HG02840 (cell line): ENCODE measurements around the gene SV2B.
"Not testable (repeated sequence)": the region's sequence is repeated elsewhere in the genome, so short reads cannot be mapped to it uniquely, and the experiment has no call there.

Experiments
- ATAC-seq: cut with Tn5 transposase; IDR thresholded peaks from one replicate; pipeline ENCODE4 v1.9.1; 2021; ENCODE audit warnings: mild to moderate bottlenecking, moderate library complexity, moderate number of reproducible peaks; ENCODE audit not compliant: unreplicated experiment, low FRiP score

Gene SV2B

GRCh38 chr15:91302588-91303439 lies 202.8 kb downstream of the SV2B start:
- no peak for ATAC-seq

GRCh38 chr15:91304210-91304609 lies 204.2 kb downstream of the SV2B start:
- no peak for ATAC-seq

GRCh38 chr15:91304786-91305185 lies 204.7 kb downstream of the SV2B start:
- no peak for ATAC-seq

- no peak for ATAC-seq
Measured at GRCh38 chr15:91306144-91306543, 206.1 kb downstream of the SV2B start.

- ATAC-seq, result no peak
Measured at GRCh38 chr15:91307601-91308000, 207.5 kb downstream of the SV2B start.

- ATAC-seq, result no peak
Measured at GRCh38 chr15:91308199-91308598, 208.1 kb downstream of the SV2B start.

GRCh38 chr15:91308855-91309254 lies 208.8 kb downstream of the SV2B start:
- no peak for ATAC-seq

GRCh38 chr15:91311986-91312385 lies 211.9 kb downstream of the SV2B start:
- no peak for ATAC-seq

- no peak for ATAC-seq
Measured at GRCh38 chr15:91316126-91316525, 216.1 kb downstream of the SV2B start.

GRCh38 chr15:91318516-91318915 lies 218.5 kb downstream of the SV2B start:
- no peak for ATAC-seq

- ATAC-seq, result no peak
Measured at GRCh38 chr15:91318931-91319330, 218.9 kb downstream of the SV2B start.

GRCh38 chr15:91319371-91320059 lies 219.5 kb downstream of the SV2B start:
- ATAC-seq, result no peak

GRCh38 chr15:91320101-91320500 lies 220.0 kb downstream of the SV2B start:
- no peak for ATAC-seq

- ATAC-seq, result no peak
Measured at GRCh38 chr15:91329914-91330313, 229.9 kb downstream of the SV2B start.

- ATAC-seq, result no peak
Measured at GRCh38 chr15:91331581-91331980, 231.5 kb downstream of the SV2B start.

- ATAC-seq, result no peak
Measured at GRCh38 chr15:91335702-91336101, 235.6 kb downstream of the SV2B start.

GRCh38 chr15:91336687-91337086 lies 236.6 kb downstream of the SV2B start:
- ATAC-seq, result no peak

GRCh38 chr15:91338766-91339165 lies 238.7 kb downstream of the SV2B start:
- no peak for ATAC-seq

- no peak for ATAC-seq
Measured at GRCh38 chr15:91342097-91342496, 242.0 kb downstream of the SV2B start.

- ATAC-seq, result not testable (repeated sequence)
Measured at GRCh38 chr15:91344912-91345311, 244.9 kb downstream of the SV2B start.

GRCh38 chr15:91345736-91346135 lies 245.7 kb downstream of the SV2B start:
- no peak for ATAC-seq

- no peak for ATAC-seq
Measured at GRCh38 chr15:91346259-91346658, 246.2 kb downstream of the SV2B start.
